HG02884 (cell line): ENCODE measurements around the gene TTLL6.
"Not testable (repeated sequence)": the region's sequence is repeated elsewhere in the genome, so short reads cannot be mapped to it uniquely, and the experiment has no call there.

Experiments used
- ATAC-seq: cut with Tn5 transposase; IDR thresholded peaks from one replicate; pipeline ENCODE4 v1.9.1; 2021; ENCODE audit warnings: mild to moderate bottlenecking, moderate library complexity; ENCODE audit not compliant: unreplicated experiment

Gene TTLL6

GRCh38 chr17:48725004-48725287 lies 92.1 kb downstream of the TTLL6 start:
- ATAC-seq: no peak

- ATAC-seq: no peak
Measured at GRCh38 chr17:48724251-48725003, 92.6 kb downstream of the TTLL6 start.

DNA sequence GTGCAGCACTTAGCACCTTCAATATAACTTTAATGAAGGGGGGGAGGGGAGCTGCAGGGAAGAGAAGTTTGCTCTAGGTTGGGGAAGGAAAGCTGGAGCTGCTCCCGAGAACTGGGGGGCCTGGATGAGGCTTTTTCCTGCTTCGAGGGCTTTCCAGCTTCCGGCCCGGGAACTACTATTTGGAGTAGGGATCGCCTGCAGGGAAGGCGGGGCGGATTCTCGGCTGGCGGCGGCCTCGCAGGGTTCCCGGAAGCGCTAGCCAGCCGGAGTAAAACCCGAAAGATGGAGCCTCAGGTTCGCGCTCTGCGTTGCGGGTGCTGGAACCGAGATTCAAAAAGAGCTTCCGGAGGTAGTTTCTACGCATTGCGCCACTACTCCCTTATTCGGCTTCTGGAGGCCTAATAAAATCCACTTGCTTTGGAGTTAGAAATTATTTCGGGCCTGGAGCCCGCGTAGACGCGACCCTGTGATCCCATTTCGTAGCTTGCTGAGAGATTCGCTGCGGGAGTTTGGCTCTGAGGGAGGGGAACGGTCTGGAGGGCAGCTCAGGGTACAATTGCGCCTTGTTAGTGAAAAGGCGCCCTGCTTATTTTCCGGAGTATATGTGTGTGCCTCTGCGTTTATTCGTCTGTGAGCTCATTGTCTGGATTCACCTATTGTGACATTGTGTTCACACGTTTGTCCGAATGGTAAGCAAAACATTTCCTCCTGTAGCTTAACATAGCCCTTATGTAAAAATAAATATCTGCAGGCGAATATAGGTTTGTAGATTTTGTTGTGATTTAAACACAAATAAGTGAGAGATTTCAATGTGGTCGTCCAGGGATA lies 93.4 kb downstream of the TTLL6 start:
- no peak for ATAC-seq

DNA sequence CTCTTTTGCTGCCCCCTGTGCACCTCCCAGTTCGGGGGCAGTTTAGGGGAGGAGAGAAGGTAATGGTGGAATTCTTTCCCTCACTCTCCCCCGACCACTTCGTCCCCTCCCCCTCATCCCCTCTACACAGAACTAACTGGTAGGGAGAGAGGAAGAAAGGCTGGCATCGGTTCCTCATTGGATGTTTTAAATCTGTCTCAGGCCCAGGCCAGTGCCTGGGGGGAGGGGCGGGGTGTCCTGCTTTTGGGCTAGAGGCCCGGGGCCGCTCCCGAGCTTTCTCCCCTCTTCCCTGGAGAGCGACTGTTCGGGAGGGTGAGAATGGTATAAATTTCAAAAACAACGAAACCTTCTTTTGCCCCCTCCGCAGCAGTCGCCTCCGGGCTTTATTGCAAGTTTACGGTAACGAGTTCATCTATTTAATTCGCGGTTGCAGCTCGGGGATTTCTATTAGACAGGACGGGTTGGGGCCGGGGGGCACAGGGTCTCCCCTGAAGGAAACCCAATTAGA lies 94.1 kb downstream of the TTLL6 start, which contains the start of gene PRAC2:
TSS of gene PRAC2 (plus strand) at position 271 of the 508 bp plus-strand sequence. CDS start 1,226 bp downstream, outside the sequence.
- no peak for ATAC-seq

GRCh38 chr17:48722201-48722907 lies 94.7 kb downstream of the TTLL6 start, which contains the start of gene PRAC1:
TSS of gene PRAC1 (minus strand) at chr17:48722518. CDS start at chr17:48722392, 126 bp downstream.
- ATAC-seq: no peak

GRCh38 chr17:48721009-48721402 lies 96.0 kb downstream of the TTLL6 start:
- ATAC-seq: no peak

DNA sequence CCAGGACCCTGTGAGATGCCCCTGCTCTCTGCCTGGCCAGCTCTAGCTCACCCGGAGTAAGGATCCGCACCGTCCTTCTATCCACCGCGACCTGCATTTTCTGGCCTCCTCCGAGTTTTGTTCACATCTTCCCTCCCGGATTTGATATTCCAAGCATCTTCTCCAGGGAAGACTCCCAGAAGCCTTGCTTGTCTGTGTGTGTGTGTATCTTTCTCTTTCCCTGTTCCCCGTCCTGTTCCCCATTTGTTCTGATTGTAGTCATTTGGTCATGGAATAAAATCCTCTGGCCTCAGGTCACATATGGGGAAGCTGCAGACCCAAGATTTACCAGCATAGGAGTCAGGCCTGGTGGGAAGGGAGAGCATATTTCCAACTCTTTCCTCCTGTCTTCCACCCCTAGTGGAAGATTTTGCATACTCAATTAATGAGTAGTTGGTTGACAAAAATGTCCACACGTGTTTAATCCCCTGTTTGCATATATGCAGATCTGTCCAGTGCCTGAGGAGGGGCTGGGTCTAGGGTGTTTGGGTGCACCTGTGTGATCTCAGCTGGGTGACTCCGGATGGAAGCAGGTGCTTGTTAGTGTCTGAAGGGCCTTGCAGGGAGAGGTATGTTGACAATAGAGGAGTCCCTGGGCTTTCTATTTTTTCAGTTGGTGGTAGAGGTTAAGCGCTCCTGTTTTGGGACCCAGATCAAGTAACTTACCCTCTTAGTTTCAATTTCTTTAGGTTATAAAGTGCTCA lies 96.6 kb downstream of the TTLL6 start:
- no peak for ATAC-seq

DNA sequence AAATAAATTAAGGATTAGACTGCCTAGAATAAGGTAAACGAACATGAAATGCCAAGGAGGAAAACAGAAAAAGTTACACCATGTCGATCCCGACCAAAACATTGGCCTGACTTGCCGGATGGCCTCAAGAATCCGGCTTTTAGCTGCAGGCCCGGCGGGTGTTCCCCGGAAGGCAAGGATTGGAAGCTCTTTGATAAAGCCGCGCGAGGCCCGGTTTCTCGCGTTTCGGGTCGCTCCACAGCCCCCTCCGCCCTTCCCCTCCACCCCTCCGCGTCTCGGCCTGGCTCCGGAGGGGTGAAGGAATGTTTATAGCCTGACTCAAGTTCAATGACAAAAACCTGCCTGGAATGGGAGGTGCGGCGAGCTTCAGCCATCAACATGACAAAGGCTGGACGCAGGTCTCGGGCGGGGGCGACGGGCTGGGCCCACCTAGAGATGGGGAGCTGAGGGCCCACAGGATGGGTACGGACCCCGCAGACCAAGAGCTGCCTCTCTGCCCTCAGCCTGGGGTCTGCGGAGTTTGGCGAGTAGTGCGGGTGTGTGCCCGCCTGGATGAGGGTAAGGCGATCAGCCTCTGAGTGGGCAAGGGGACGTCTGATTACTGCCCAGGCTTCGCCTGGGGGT lies 97.3 kb downstream of the TTLL6 start:
- ATAC-seq: no peak

DNA sequence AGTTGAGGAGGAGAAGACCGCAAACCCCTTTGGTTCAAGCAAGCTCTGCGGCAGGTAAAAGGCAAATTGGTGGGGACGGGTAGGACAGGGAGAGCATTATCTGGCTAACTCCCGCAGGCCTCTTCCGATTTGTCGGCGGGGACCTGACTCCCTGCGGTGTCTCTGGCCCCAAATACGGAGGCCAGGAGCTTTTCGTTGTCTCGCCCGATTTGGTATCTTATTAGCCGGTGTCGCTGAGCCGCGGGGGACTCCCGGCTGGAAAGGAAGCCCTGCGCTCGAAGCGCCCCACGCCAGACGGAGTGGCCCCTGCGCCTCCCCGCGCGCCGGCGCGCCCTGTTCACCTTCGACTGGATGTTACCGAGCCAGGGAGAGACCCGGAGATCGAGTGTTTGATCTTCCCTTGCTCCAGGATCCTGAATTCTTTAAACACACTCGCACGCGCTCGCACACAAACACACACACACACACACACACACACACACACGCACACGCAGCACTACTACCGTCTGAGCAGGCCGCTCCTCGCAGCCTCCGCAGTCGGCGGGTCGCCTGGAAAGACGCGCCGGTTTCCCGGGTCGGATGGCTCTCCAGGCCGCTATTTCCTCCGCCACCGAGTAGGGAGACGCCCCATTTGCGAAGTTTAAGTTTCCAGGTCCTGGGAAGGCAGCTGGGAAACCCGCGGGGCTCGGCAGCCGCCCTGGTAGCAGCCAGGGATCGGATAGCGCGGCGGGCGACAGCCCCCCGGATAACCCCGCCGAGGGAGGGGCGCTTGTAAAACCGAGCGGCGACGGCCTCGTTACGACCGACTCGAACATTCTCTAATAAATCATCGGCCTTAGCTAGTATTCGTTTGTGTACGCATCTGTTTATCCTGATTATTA lies 98.0 kb downstream of the TTLL6 start:
- no peak for ATAC-seq

DNA sequence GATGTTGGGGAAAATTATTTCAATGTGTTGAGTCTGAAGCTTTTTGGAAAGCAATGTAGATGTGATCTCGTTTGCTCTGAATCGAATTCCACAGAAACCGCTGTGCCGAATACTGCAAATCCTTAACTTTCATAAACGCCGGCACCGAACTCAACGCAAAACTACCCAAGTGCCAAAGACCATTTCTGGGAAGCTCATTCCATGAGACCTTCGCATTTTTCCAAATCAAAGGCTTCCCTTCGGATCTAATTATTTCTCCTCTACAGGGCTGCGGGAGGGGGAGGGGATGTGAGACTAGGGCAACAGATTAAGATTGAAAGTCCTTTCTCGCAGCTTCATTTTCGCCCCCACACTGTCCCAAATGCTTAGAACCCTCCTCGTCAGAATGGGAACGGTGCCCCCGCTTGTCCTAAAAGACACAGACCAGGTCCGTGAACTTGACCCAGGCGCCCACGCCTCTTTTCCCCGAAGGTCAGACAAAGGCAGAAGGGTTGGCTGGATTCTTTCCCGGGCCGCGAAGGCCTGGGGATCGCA lies 98.7 kb downstream of the TTLL6 start:
- ATAC-seq: no peak

DNA sequence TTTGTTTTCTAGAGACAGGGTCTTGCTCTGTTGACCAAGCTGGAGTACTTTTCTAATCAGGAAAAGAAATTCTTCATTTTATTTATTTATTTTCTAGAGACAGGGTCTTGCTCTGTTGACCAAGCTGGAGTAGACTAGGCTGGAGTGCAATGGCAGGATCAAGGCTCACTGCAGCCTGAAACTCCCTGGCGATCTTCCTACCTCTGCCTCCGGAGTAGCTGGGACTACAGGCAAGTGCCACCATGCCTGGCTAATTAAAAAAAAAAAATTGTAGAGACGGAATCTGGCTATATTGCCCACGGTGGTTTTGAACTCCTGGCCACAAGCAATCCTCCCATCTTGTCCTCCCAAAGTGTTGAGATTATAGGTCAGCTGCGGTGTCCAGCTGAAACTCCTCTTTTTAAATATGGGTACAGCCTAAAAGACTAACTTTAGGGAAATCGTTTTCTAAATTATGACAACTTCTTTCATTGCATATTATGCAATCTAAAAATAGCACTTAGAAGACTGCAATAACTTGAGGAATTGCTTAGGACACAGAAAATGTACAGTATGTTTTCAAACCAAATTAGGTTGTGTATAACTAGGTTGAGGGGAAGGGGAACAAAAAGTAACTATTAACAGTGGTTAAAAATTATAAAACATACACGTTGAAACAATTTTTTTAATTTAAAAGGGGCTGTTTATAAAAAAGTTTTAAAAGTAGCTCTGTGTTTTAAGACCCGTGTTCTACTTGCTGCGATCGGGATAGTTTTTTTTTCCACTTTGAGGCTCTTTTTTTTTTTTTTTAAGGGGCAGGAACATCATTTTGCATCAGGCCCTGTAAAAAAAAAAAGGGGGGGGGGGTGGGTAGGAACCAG lies 99.4 kb downstream of the TTLL6 start:
- ATAC-seq: no peak

DNA sequence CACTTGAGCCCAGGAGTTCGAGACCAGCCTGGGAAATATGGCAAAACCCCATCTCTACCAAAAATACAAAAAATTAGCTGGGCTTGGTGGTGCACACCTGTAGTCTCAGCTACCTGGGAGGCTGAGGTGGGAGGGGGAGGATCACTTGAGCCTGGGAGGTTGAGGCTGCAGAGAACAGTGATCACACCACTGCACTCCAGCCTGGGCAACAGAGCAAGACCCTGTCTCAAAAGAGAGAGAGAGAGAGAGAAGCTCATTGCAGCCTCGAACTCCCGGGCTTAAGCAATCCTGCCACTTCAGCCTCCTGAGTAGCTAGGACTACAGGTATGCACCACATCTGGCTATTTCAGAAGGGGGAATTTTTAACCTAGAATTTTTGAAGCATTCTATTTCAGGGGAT lies 100.5 kb downstream of the TTLL6 start:
- not testable (repeated sequence) for ATAC-seq

DNA sequence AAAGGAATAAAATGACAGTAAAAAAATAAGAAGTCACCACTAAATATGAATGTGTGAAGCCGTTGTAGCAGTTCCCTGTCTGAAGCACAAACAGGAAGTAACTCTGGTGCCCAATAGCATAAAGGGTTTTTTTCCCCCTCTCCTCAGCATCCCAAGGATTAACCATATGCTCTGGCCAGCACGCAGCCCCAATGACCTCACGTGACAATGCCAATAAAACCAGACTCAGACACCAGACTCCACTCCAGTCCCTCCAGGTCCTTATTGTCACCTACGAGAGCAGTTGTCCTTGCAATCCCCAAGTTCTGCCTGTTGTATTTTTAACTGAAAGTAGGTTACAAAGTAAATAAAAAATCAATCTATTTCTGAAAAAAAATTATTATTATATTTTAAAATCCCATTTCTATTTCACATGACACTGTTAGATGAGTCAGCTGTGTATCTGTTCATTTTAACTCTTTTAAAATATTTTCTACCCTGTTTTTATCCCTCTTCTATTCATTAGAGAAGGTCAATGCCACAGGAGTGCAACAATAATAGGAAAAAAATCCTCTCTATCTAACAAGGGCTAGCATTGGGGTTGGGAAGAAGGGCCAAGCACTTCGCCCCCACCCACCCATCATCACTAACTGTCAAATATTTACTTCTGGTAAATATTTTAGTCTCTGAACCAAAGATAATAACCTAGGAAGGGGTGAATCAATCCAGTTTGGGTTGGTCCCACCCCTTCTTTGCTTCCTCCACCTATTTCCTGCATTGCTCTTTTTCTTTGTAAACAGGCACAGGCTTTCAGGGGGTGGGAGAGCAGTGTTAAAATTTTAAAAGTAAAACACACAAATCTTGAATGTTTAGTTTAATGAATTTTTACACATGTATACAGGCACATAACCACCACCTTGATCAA lies 101.3 kb downstream of the TTLL6 start:
- no peak for ATAC-seq
